NCI-H460 (cell line): ENCODE results near the gene ZNF471. TPM values are rescaled to one million over a fixed set of nuclear protein-coding genes. Genes with fewer than 3 reads are reported as not detected.

Experiments used
- DNase-seq: peaks from one replicate; pipeline ENCODE4 v3.0.0-alpha.2; 2016; ENCODE audit warnings: low read depth; ENCODE audit errors: extremely low read depth
- polyA plus RNA-seq: library from polyadenylated mRNA; depleted of rRNA; stranded (reverse); fragments of >200 nt; gene quantifications from 2 replicates; pipeline ENCODE4 v1.2.3, GENCODE V29; 2014; cell fraction: nucleus; rRNA removed
- total RNA-seq: library from RNA; depleted of rRNA; stranded (reverse); fragments of >200 nt; shearing (Covaris generic); gene quantifications from 2 replicates; pipeline ENCODE4 v1.2.3, GENCODE V29; 2014; rRNA removed

Gene ZNF471
- total RNA-seq = 0.98 and 1.8 TPM in 2 replicates
- 0.31 and 4.1 TPM in 2 replicates for polyA plus RNA-seq

GRCh38 chr19:56507446-56508289 is at the start of gene ZNF471:
Gene ZNF471, plus strand, starts transcription at chr19:56507855. Its CDS starts 3,717 bp downstream, at chr19:56511572.
- DNase-seq = peak; percentile 93

DNA sequence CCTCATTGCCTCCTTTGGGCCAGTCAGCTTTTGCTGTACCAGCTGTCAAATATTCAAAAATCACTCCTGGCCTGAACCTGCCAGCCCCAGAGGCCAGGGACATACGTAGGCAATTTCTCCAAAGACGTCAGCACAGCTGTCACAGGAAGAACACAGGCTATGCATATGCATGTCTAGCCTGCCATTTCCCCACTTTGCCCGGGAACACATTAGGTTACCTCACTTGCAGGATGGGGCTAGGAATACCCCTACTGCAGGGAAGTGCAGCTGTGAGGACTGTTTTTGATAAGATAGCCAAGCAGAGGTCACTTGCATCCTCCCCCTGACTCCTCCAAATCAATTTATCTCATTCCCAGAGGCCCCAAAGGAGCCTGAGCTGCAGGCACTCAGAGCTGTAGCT is 33.3 kb upstream of the ZNF471 start:
- no peak for DNase-seq

GRCh38 chr19:56476093-56476492 is 31.6 kb upstream of the ZNF471 start:
- no peak for DNase-seq

DNA sequence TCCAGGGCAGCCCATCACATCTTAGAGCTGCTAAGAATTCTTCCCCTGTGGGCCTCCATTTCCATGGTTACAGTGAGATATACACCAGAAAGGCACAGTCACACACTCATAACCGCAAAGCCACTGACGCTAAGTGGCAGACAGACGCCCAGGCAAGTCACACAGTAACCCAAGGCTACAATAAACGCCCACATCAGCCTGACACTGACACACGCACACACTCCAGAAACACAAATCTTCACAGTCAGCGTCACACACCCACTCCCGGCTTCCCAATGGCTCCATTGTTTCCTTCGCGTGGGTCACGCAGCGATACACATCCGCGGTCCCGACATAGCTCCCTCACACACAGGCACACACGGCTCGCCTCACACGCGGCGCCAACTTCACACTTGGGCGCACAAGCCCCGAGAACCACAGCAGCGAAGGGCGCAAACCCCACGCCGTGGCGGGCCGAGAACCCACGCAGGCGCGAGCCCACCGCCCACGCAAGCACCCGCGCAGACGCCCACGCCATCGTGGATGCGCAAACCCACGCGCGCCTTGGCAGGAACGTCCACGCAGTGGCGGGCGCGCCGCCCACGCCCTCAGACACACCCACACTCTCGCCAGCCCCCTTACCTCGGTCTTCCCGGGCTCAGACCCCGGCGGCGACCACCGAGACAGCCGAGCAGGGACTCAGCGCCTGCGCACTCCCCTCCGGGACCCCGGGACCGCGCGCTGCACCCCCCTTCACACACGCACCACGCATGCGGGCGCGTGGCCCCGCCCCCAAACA is 30.8 kb upstream of the ZNF471 start, which contains the start of gene ZNF667:
ZNF667 (minus strand) TSS at position 695 of the 778 bp plus-strand sequence. CDS start 14,975 bp downstream, outside the sequence.
- DNase-seq = no peak

DNA sequence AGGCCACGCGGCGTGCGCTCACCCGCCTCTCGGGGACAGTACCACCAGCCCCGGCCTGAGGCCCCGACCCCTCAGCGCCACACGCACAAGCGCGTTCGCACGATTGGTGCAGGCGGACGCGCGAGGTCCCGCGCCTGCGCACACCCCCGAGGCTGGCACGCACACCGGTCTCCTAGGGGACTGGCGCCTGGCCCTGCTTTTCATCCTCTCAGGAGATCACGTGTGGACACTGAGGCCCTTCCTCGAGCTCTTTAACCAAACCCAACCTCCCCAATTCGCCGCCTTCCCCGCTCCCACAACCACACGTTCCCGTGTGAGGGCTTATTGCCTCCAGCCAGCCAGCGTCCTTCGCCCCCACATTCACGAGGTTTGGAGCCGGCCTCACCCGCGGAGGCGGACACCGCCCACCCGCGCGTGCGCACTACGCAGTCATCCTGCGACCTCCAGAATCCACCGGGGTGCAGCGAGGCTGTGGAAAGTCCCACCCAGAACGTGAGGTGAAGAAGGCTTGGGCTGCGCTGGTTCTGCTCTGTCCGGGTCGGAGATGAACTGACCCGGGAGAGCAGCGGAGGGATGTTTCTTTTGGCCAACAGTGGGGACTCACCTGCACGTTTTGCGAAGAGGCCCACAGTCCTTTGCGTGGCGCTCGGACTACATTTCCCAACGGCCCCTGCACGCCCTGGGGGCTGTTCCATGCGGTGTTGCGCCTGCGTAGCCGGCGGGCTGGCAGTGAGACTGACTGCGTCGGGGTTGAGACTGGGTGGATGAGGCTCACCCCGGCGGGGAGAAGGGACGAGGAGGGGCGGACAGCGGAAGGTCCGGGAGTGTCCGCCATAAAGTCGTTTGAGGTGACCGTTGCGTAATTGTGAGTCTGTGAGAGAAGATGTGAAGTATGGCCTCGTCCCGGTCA is 30.0 kb upstream of the ZNF471 start:
- DNase-seq = no peak

DNA sequence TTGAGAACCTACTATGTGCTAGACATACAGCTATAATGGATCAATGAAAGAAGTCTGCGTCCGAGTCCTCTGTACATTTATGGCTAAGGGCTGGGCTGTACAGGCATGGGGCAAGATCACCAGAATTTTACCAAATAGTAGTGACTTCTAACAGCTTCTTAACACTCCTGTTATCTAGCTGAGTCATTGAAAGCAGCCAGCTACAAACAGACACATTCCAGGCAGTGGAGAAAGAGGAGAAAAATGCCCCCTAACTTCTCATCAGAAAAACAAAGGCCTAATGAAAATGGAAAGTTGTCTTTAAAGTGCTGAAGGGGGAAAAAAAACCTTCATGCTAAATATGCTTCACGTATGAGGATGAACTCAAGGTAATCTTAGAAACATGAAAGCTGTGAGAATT is 16.3 kb upstream of the ZNF471 start:
- DNase-seq = no peak

DNA sequence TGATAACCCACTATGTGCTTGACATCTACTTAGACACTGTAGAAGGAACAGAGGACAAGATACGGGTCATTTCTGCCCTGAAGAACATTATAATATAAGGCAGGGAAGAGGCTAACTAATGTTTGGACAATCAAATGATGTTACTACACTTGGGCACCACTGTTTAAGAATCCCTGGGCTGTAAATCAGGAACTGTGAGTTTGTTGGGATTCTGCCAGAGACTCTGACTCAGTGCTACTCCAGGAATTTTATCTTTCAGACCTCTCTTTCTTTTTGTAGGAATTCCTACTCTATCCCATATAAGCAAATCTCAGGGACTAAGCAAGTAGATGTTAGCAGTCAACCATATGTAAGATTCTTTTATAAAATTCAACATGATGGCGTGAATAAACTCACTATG is 3.1 kb upstream of the ZNF471 start:
- DNase-seq = no peak

- no peak for DNase-seq
Observed at GRCh38 chr19:56508290-56508778, 679 bp downstream of the ZNF471 start.

- no peak for DNase-seq
Observed at GRCh38 chr19:56525214-56525860, 17.7 kb downstream of the ZNF471 start.

GRCh38 chr19:56537442-56537841 is 29.8 kb downstream of the ZNF471 start:
- DNase-seq = no peak

DNA sequence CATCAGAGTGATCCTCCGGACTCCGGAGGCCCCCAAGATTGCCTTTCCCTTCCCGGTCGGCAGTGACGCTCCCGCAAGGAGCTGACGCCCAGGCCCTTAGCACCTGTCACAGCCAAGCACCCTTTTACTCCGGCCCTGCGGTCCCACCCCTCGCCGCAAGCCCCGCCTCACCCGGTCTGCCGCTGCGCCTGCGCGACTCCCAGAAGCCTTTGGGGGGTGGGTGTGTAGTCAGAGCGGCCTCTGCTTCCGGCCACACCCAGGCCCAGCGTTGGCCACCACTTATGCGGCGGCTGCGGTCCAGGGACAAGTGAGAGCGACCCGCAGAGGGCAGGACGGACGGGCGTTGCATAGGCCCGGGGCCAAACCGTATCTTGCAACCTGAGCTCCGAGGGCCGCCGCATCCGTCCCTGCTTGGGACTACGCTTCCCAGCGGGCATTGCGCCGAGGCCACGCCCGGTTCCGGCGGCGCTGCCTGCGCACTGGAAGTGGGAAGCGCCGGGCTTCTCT is 30.7 kb downstream of the ZNF471 start:
- DNase-seq = peak; percentile 78

DNA sequence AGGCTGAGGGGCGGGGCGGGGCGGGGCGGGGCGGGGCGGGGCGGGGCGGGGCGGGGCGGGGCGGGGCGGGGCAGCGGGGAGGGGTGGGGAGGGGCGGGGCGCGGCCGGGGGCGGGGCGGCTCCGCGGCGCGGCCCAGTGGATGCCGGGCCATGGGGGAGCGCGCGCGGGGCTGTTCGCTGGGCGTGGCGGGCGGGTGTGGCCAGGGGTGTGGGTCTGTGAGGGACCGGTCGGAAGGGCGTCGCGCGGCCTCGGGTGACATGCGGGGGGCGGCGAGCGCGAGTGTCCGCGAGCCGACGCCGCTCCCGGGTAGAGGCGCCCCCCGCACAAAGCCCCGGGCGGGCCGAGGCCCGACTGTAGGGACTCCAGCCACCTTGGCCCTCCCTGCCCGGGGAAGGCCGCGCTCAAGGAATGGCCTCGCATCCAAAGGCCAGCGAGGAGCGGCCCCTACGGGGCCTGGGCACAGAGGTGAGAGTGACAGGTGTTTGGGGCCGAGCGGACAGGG is 31.2 kb downstream of the ZNF471 start, which contains the start of gene ZFP28:
ZFP28 (plus strand) TSS at position 188 of the 503 bp plus-strand sequence; CDS start at position 259, 71 bp downstream.
- no peak for DNase-seq

- no peak for DNase-seq
Observed at GRCh38 chr19:56543776-56544175, 36.1 kb downstream of the ZNF471 start.

DNA sequence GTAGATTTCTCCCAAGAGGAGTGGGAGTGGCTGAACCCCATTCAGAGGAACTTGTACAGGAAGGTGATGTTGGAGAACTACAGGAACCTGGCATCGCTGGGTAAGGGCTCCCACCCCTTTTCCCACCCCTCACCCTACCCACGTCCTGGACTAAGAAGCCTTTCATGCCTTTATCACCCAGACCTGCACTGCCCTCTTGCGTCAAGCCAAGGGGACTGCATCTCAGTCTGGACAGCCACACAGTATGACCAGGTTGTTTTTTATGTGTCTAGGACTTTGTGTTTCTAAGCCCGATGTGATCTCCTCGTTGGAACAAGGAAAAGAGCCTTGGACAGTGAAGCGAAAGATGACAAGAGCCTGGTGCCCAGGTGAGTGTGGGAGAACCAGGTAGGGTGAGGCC is 39.9 kb downstream of the ZNF471 start:
- no peak for DNase-seq

DNA sequence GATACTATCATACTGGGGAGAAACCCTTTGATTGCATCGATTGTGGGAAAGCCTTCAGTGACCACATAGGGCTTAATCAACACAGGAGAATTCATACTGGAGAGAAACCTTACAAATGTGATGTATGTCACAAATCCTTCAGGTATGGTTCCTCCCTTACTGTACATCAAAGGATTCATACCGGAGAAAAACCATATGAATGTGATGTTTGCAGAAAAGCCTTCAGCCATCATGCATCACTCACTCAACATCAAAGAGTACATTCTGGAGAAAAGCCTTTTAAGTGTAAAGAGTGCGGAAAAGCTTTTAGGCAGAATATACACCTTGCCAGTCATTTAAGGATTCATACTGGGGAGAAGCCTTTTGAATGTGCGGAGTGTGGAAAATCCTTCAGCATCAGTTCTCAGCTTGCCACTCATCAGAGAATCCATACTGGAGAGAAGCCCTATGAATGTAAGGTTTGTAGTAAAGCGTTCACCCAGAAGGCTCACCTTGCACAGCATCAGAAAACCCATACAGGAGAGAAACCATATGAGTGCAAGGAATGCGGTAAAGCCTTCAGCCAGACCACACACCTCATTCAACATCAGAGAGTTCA is 46.7 kb downstream of the ZNF471 start:
- no peak for DNase-seq

DNA sequence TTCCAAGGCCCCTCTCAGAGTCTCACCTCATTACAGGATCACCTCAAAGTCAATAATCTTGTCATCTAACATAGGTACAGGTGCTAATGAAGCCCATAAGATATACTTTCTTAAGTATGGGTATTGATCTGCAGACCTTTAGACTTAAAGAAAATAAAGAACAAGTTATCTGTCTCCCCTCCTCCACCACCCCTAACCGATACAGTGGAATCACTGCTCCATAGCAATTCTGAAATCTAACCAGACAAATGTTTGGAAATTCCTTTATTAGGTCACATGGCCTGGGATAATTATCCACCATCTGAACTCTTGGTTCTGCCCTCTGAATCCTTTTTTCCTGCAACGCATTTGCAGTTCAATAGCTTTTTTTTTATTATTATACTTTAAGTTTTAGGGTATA is 55.1 kb downstream of the ZNF471 start:
- DNase-seq = no peak

DNA sequence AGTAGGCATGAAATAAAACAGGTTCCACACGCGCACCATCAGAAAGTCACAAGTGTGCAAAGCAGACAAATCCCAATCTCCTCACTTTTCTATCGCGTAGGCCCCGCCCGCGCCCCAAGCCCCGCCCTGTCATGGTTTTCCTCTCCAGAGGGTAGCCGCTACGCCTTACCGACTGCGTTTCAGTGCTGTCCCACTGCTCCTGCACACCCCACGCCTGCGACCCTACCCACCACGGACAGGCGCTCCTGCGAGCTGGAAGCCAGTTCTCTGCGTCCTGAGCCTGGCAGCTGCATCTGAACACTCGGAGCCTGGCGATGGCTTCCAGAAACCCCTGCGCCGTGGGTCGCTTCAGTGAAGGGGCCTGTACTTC is 59.2 kb downstream of the ZNF471 start:
- DNase-seq = peak; percentile 8

- peak; percentile 86 for DNase-seq
Observed at GRCh38 chr19:56567274-56568120, 59.8 kb downstream of the ZNF471 start, which contains the start of gene ZNF470. Gene ZNF470, plus strand, starts transcription at chr19:56567468. Its CDS starts 2,844 bp downstream, at chr19:56570312.
